Measurements from ENCODE around the gene SLIT3.

Gene SLIT3

DNA sequence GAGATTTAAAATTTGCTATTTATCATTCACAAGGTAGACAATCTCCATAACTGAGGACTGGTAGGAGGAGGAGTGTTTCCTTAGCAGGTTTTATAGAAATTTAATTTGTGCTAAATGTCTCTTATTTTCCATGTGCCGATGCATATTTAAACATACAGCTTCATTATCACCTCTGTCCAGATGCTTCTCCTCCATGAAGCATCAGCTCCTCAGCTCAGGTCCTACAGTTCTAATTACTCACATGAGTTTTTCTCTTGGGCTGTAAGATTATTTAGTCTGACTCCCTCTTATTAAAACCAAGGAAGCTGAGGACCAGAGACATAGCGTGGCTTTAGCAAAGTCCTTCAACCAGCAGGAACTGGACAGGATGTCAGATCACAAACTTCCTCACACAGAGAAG is 421.6 kb downstream of the SLIT3 start:
- no peak for DNase-seq

DNA sequence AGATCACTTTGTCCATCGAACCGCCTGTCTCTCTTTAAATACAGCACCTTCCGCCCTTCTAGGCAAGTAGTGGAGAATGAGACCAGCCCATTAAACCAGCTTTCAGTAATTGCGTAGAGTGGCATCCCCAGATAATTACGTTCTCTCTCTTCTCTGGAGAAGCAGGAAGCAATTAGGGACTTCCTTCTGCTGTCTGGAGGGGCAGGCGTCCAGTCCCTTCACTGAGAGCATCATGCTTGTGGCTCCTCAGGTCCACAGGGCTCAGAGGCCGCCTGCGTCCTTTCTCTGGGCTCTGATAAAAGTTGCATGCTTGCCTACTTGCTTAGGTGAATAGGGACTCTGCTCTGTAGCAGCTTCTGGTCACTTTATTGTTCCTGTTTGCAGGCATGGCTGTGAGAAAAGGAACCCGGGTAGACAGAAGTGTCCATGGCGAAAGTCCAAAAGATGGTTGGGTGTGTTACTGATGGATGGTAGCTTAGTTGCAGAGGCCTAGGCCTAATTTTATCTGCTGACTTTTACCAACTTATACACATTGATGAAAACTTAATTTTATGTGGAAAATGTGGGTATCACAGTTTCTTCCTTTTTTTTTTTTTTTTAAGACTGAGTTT is 422.7 kb downstream of the SLIT3 start:
- no peak for DNase-seq

DNA sequence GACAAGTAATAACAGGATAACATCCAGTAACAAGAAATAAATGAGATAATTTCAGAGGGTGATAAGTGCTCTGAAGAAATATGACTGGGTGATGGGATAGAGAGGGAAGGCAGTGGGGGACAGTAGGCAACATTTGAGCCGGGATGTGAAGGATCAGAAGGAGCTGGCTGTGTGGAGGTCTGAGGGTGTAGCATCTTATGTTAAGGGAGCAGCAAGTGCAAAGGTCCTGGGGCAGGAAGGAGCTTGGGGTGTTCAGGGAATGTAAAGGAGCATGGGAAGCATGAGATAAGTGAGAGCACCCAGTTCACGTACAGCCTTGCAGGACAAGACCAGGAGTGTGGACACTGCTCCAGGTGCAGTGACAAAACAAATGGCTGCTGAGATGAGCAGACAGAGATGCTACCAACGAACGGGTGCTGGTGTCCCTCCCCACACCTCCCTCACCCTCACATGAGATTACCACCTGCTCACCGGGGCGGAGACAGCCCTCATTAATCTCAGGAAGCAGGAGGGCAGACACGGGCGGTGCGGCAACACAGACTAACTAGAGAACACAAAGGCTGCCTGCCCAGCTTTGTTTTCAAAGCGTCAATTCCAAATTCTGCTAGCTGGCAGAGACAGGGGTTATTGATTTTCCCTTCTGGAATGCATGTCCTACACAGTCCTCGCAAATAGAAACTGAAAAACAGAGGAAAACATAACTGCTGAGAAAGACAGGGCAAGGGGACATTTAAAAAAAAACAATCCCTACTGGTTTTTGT is 423.6 kb downstream of the SLIT3 start:
- DNase-seq, result no peak

DNA sequence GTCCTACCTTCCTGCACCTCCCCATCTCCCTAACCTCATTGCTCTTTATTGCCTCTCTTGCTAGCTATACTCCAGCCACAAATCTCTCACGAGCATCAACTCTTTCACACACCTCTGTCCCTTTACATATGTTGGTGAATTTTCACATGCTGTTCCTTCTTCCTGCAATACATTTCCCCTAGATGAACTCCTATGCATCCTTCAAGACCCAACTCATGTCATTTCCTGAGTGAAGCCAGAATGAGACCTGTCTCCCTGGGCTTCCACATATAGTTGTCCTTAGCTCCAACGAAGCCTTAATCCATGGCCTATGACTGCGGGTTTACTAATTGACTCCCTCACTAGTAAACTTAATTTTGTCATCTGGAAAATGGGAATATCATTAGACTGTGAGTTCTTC is 424.5 kb downstream of the SLIT3 start:
- no peak for DNase-seq

DNA sequence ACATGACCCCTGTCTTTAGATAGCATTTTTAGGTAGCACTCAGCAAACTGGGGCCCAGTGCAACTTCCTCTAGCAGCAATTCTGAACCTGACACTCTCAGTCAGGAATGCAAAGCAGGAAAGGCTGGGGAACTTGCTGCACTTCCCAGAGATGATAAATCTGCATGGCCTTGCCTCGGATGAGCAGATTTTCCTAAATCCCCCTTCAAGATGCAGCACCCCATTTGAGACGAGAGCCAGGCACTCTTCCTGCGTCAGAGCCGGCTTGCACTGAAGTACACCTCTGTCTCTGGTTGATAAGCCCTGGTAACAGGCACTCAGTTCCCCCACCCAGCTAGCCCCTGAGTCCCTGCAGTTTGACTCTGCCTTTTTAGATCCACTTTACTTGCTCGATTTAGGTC is 425.1 kb downstream of the SLIT3 start:
- DNase-seq, result no peak

DNA sequence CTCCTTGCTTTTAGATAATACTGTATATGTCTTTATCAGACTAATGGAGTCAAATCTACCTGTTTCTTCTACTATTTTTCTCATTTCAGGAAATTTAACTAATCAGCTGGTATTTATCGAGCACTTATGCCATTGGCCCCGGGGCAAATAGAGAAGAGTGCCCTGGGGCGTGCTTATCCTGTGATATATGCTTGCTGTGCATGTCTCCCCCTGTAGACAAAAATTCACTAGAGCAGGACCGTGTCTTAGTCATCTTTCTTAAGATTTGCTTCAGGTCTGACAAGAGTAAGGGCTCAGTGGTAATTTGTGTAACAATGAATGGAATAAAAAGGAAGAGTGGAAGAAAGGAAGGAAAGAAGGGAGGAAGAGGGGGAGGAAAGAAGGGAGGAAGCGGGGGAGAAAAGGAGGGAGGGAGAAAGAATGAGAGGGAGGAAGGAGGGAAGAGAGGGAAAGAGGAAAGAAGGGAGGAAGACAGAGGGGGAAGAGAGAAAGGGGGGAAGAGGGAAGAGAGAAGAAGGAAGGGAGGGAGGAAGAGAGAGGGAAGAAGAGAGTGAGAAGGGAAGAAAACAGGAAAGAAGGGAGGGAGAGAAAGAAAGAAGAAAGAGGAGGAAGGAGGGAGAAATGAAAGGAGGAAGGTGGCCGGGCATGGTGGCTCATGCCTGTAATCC is 426.1 kb downstream of the SLIT3 start:
- DNase-seq, result no peak

DNA sequence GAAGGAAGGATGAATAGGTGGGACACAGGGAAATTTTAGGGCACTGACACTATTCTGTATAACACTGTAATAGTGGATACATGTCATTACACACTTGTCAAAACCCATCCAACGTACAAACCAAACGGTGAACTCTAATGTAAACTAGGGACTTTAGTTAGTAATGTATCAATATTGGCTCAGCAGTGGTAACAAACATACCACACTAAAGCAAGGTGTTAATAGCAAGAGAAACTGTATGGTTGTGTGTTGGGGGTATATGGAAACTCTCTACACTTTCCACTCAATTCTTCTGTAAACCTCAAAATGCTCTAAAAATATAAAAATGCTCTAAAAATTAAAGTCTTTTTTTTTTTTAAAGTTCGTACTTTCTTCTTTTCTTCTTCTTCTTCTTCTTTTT is 428.7 kb downstream of the SLIT3 start:
- no peak for DNase-seq

DNA sequence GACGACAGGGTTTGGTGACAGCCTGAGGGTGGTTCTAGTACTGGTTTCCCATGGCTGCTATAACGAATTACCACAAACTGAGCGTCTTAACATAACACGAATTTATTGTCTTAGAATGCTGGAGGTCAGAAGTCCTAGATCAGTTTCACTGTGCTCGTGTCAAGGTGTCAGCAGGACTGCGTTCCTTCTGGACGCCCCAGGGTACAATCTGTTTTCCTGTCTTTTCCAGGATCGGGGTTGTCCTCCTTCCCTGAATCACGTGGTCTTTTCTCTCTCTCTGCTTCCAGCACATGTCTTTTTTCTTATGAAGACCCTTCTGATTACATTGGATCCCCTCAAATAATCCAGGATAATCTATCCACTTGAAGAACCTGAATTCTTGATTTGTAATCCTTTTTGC is 430.0 kb downstream of the SLIT3 start:
- no peak for DNase-seq

DNA sequence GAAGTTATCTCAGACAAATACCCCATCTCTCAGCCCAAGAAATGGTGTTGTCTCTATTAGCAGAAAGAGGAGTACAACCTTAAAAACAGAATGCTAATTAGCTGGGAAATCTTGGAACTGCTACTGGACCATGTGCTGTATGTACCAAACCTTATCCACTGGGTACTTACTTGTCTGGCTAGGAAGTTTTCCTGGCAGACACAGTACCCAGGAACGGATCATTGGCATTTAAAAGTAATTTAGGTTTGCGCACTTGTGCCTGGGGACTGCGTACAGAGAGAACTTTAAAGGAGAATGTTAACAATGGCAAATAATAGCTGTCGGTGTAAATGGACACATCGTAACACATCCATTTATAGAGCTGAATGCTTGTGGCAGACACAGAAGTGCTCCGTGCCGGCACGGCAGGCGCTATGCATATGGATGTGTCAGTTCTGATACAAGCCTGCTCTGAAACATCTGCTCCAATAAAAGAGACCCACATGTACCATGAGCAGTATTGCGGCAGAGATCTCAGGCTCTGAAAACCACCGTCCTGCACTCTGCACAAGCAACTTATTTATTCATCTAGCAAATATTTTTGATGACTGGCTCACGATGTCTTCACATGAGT is 431.2 kb downstream of the SLIT3 start:
- DNase-seq, result no peak

DNA sequence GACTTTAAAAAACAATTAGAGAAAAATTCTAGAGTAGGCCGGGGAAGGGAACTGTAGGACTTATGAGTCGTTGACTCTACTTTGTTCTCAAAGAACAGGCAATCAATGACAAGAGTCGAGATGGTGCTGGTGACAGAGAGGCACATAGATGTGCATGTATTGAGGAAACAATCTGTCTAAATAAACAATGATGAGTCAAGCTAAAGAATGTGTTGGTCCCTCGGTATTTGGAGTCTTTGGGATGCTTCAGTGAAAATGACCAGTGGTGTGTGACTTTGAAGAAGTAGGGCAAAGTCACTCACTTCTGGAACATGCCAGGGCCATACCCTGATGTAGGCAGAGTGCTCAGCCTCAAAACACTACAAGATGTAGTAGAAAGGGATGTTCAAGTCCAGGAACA is 433.7 kb downstream of the SLIT3 start:
- DNase-seq, result no peak

DNA sequence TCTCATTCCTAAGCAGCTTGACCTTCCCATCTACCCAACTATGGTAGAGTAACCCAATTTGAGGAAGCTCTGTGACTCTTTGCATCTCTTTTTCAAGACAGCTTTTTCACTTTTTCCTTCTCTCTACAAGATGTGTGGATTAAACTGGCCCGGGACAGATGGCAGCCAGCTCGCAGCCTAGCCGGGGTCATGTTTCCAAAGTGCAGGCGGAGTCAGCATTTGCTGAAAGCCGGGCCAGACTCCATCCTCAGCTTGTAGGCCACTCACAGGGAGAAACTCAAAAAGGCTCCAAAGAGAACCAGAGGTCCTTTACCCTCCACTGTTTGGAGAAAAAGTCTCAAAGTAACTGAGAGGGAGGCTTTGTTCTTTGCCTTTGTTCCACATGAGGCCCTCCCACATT is 435.0 kb downstream of the SLIT3 start:
- DNase-seq, result no peak

DNA sequence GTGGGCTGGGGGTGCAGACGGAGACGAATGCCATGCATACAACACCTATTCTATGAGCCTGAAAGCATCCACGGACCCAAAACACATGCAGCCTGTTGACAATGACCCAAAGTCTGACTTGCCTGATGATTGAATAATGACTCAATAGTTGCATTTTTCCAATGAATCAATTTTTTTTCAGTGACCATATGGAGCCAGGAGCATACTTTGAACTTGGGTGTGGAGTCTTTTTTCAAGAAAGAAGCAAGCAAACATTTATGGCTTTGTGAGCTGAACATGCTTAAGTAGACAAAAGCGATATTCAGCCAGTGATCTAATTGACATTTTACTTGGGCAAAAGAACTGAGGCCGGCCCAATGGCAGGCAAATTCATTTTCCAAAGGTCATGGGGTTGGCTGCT is 437.9 kb downstream of the SLIT3 start:
- DNase-seq, result no peak

DNA sequence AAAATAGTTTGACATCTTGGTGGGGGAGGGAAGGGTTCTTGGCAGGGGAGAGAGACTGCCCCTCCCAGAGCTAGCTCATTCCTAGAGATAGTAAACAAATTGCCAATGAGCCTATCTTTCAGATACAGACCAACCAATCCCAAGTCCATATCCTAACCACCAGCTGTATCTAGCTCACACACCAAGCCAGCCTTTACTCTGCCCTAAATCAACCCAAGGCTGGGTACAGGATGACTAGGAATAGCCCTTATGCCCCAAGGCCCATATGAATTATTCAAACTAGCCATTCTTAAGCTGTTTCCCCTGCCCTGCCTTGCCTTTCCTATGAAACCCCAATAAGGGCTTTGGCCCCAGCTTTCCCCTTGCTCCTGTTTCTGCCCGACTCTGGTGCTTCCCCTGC is 440.4 kb downstream of the SLIT3 start:
- no peak for DNase-seq

DNA sequence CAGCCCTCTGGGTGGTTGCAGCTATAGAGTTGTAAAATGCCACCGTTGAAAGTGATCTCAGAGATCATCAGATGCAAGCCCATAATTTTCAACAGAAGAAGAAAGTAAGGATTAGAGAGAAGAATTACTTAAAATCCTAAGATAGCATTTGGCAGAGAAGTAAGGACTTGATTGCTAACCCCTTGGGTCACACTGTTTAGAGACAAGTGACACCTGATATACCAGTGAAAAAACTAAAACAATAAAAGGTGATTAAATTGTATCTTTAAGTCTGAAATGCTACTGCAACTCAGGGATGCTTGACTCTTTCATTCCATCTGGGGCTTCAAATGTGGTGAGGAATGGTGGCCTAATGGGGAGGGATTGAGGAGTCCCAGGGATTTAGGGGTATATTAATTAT is 440.9 kb downstream of the SLIT3 start:
- DNase-seq, result no peak

DNA sequence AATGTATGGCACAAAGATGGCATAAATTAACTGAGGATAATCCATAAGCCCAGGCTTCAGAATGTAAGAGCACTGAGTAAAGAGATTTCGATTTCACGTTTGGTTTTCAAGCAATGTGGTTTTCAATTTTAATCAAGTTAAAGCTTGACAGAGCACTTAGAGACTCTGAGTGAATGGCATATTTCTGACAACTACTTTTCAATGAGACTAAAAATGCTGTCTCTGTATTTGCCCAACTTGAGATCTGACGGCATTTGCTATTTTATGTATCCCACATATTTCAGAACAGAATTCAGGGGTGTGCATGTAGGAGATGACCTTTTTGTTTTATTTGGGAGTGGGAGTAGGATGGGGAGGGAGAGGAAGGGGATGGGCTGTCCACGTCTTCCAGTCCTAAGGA is 441.5 kb downstream of the SLIT3 start:
- DNase-seq, result no peak

DNA sequence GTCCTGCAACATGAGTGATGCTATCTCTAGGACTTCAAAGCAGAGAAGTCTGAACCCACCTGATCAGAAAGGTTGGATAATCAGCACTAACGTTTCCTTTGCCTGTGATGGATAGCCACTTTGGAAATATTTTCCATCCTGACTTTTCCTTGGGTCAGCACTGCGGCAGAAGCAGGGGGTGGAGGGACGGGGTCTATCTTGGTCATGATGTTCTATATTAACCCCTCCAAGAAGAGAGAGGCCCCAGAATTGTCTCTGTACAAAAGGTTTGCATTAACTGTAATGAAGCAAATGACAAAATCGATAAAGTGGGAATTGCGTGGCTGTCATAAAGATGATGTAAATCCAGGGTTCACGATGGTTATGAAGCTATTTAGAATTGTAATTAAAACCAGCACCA is 441.9 kb downstream of the SLIT3 start:
- DNase-seq, result no peak

DNA sequence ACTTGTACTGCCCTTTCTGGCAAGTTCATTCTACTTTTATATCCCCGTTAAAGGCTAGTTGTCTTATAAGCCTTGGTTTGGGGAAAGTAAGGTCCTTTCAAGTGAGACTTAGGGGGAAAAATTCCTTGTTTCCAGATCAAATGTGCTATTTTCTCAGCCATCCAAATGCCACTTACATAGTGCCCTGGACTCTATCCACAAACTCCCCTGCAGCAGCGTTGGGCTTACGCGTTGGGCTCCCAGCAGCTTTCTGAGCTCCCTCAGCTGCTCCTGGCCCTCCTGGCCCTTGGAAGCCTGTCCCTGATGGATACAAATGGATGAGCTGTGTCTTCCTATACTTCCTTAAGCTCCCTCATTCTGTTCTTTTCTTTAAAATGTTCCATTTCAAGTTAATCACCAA is 442.6 kb downstream of the SLIT3 start:
- no peak for DNase-seq

DNA sequence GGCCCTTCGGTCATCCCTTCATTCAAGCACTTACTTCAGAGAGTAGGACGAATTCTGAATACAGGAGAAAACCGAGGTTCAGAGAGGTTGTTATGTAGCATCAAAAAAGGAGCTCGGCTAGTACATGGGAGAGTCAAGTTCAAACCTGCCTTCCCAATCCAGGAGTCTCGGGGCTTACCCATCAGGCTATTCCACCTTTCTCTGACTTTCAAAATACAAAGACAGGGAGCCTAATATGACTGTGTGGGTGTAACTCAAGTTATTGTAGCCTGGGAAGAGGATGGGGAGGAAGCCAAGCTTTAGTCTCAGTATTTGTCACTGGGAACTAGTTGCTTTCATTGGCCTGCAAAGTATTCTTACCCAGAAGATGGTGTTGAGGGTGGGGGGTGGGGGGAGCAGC is 447.0 kb downstream of the SLIT3 start:
- DNase-seq, result no peak

DNA sequence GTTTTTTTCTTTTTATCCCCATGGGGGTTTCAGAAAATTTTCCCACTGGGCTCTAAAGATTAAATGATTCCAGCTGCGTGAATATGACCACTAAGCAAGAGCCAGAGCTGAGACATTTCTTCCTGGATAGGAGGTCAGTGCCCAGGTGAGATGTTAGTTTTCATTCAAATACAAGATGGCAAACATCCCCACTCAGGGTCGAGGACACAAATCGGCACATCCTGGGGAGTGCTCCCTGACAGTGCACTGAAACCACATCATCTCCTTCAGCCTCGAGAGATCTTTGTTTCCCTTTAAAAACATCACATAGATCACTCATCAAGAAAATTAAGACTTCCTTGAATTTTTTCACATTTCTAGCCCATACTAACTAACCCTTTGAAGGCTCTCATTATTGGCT is 448.6 kb downstream of the SLIT3 start:
- DNase-seq, result no peak

DNA sequence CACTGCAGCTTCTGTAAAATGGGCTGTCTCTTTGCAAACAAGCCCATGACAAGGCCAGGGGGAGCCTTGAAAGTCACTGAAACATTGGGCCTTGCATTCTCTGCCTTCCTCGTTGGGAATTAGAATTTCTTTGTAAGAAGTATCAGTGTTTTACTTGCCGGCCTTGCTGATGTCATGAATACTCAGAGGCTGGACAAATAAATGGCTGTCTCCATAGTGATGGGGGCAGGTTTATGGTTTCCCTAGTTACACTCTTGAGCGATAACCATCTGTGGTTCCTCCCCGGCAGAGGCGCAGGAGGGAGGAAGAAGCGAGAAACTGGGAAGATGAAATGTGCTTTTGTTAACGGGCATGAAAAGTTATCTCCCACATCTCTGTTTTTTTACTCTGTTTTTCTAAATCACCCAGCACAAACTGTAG is 449.0 kb downstream of the SLIT3 start:
- DNase-seq, result no peak

DNA sequence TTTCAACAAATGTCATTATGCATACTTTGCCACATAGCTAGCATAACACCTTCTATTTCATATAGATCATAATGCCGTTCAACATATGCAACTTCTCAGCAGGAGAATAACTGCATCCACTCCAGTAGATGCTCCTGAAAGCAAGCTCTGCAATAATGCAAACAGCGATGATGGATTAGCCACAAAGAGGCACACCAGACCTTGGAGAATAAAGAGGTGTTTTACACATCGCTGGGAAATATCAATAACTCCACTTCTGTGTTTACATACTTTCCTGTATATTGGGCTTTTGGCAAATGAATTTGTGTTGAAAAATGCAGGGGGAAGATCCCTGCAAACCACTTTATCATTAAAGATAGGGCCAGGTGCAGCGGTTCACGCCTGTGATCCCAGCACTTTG is 450.3 kb downstream of the SLIT3 start:
- no peak for DNase-seq

DNA sequence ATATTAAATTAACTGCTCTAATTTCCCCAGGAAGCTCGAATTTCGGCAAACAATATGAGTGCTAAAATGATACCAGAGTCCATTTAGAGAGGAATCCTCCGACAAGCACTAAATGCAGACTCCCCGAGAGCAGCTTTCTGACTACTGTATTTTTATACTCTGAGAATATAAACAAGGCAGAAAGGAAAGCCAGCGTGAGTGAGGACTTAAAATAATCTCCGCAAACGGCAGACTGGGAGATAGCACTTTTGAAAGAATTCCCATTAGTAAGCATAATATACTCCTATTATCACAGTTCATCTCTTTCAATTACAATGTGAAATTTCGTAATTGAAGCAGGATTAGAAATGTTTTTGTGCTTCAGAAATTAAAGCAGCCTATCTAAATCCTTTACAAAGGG is 452.4 kb downstream of the SLIT3 start:
- no peak for DNase-seq

DNA sequence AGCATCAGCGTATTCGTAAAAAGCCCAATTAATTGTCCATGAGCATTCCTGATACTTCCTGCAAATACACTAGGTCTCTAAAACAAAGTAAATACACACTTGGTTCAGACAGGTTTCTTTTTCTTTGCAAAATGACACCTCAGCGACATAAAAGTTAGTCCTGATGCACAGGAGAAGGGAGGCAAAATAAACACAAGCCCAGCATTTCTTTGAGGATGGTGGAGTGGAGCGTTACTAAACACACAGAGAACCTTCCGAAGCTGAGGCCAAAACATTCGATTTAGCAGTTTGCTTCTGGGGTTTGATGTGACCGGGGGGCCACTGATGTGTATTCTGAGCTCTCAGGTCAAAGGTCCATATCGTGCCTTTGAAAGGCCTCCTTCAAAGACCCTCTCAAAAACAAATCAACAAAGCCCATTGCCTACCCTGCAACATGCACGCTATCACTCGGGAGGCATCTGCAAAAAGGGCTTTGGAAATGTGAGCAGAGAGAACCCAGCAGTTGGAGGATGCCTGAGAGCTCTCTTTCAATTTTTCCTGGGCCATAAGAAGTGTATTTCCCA is 453.3 kb downstream of the SLIT3 start:
- DNase-seq, result no peak

DNA sequence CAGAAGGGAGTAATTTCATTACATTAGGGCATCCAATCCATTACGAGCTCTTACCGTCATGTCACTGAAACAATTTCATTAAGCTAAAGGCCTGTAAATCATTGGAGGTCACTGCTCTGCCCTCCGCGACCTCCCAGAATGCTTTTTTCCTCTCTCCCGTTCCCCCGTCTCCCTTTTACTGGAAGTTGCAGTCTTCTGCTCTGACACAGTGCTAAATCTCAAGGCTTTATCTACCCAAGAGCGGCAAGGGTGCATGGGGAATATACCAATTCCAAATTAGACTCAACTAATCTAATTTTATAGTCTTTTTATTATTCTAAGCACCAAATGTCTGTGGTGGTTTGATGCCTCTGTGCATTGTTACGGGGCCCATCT is 456.0 kb downstream of the SLIT3 start:
- DNase-seq, result no peak

All from activated CD4-positive, CD25-positive, alpha-beta regulatory T cell treated with anti-CD3 and anti-CD28 coated beads, Interleukin-2, amount 50 U/mL, for 72 hours (primary cell).